ENCODE data around the gene HIVEP2. TPM values are rescaled to one million over a fixed set of nuclear protein-coding genes. Genes with fewer than 3 reads are reported as not detected.

The HIVEP2 gene
- total and polyA plus RNA-seq, 2 of the 4 experiments (the other 2 are of a cell fraction) = 4.3 to 11.3 TPM

- Histone ChIP-seq H3K9me1 (ENCODE audit: insufficient read depth, low read length) (peaks cover 3% of the 10 kb centered on the region; the same call in 1 of the 2 replicates), H3K18ac (ENCODE audit: low read depth, low read length) (no peak overlapping the region), H2AK9ac (replicated peaks; ENCODE audit: low read depth, low read length, poor library complexity) (no peak overlapping the region), H3K4me2 (ENCODE audit: low read depth, low read length) (no peak overlapping the region), H4K20me1 (ENCODE audit: insufficient read depth, low read length) (no peaks in the 10 kb centered on the region), H4K8ac (ENCODE audit: low read depth in 2 of 2, low read length in 2 of 2) (no peak overlapping the region), H2AK5ac (ENCODE audit: low read depth, low read length) (no peak overlapping the region), H2BK120ac (ENCODE audit: low read depth, low read length) (no peak overlapping the region), H3K79me1 (ENCODE audit: low read depth in 1 of 2, low read length in 2 of 2) (peaks cover 39 to 63% of the 10 kb centered on the region in 2 experiments), H3K27ac (ENCODE audit: insufficient read depth, low read length) (no peak overlapping the region), H3K4me1 (ENCODE audit: control insufficient read depth, insufficient read depth, low read length) (peaks cover 2% of the 10 kb centered on the region), H3K4me3 (ENCODE audit: insufficient read depth, low read depth, low read length) (no peak overlapping the region), H3K4ac (ENCODE audit: low read depth, low read length) (no peak overlapping the region), H2BK20ac (ENCODE audit: low read depth, low read length) (no peak overlapping the region), H2BK5ac (ENCODE audit: low read depth, low read length, poor library complexity, severe bottlenecking) (no peak overlapping the region), H3K14ac (replicated peaks; ENCODE audit: low read depth, low read length) (no peak overlapping the region), H3K36me3 (ENCODE audit: control insufficient read depth, insufficient read depth, low read length) (peaks cover 2% of the 10 kb centered on the region; the same call in 1 of the 2 replicates), H2BK15ac (ENCODE audit: low read depth, low read length) (no peak overlapping the region), H3K56ac (ENCODE audit: extremely low read depth, insufficient read depth, low read length) (no peak overlapping the region), H4K91ac (ENCODE audit: insufficient read depth, low read depth, low read length) (no peak overlapping the region), H3K9me3 (ENCODE audit: control insufficient read depth, insufficient read depth, low read length) (no peaks in the 10 kb centered on the region), H3K23ac (ENCODE audit: low read depth, low read length) (no peak overlapping the region), H2AFZ (replicated peaks; ENCODE audit: low read length, poor library complexity) (no peak overlapping the region), H3K27me3 (ENCODE audit: control insufficient read depth, insufficient read depth, low read length) (no peaks in the 10 kb centered on the region), H3K9ac (ENCODE audit: low read depth, low read length) (no peak overlapping the region), H4K5ac (ENCODE audit: low read depth, low read length) (no peak overlapping the region)
- in situ Hi-C loops (cut with MboI; ENCODE audit: low sequenced_read_pairs) = no loop called here
- dilution Hi-C loops (cut with HindIII; ENCODE audit: low sequenced_read_pairs, unreplicated experiment) = no loop called here
- DNase-seq (no peak), ATAC-seq (ENCODE audit: low read depth) (no peak)
- CTCF ChIA-PET = no interaction called here
- WGBS, 2 experiments (ENCODE audit: extremely low coverage in 2 of 2, insufficient read length in 1 of 2) = no CpG with 5 or more reads among the region's 1 CpG
- no TSS peak for BruUV-seq (replicated peaks)
- POLR2A ChIA-PET (ENCODE audit: unreplicated experiment) = no interaction called here
- intact Hi-C loops (cut with micrococcal nuclease) = no loop called here
- TF ChIP-seq ELK1 (IDR thresholded peaks at IDR 0.05; ENCODE audit: borderline replicate concordance, low read depth, low read length) = no peak
- TF ChIP-seq CTCF (conservative IDR thresholded peaks at IDR 0.05; ENCODE audit: low read depth, low read length) = no peak
- TF ChIP-seq MAFK (IDR thresholded peaks at IDR 0.05; ENCODE audit: low read depth, low read length) = peak; percentile 77
- no peak for TF ChIP-seq RFX5 (IDR thresholded peaks at IDR 0.05; ENCODE audit: low read depth, low read length)
- no peak for TF ChIP-seq NFE2L2 (IDR thresholded peaks at IDR 0.05; ENCODE audit: low read depth, low read length)
- TF ChIP-seq POLR2A (IDR thresholded peaks at IDR 0.05; ENCODE audit: low read depth, low read length) = no peak
Measured at GRCh38 chr6:142916881-142917280, 28.1 kb downstream of the HIVEP2 start.
